GM23338 (cell line): ENCODE data around the gene PBXIP1.
"Not testable (repeated sequence)": the region's sequence is repeated elsewhere in the genome, so short reads cannot be mapped to it uniquely, and the experiment has no call there.

Experiments used
- CTCF ChIP-seq, 2 experiments: fragments of 200-600 bp in 1 of 2; sonication (generic) in 1 of 2; conservative IDR thresholded peaks; 2 replicates each; pipeline versions ENCODE4 v1.5.1 to v1.6.1; 2016 to 2017; ENCODE audit warnings: antibody characterized with exemption in 2 of 2, low read depth in 2 of 2, mild to moderate bottlenecking in 2 of 2, moderate library complexity in 1 of 2
- EZH2 ChIP-seq: fragments of 200-600 bp; sonication (generic); IDR thresholded peaks from one replicate; pipeline ENCODE4 v1.8.0; 2017; ENCODE audit warnings: antibody characterized with exemption, mild to moderate bottlenecking, low read depth; ENCODE audit not compliant: unreplicated experiment
- EZH2phosphoT487 ChIP-seq: fragments of 200-600 bp; sonication (generic); IDR thresholded peaks from one replicate; pipeline ENCODE4 v1.8.1; 2018; ENCODE audit warnings: antibody characterized with exemption; ENCODE audit not compliant: unreplicated experiment
- POLR2AphosphoS5 ChIP-seq: IDR thresholded peaks from 2 replicates; pipeline ENCODE4 v1.6.1; 2016; ENCODE audit warnings: antibody characterized with exemption, low read depth
- REST ChIP-seq: IDR thresholded peaks from one replicate; pipeline ENCODE4 v1.6.1; 2018; ENCODE audit warnings: antibody characterized with exemption; ENCODE audit not compliant: unreplicated experiment

- TF ChIP-seq CTCF (conservative IDR thresholded peaks at IDR 0.05; ENCODE audit: low read depth in 2 of 2), result peak; percentile 68 to 73
- TF ChIP-seq EZH2, POLR2AphosphoS5, EZH2phosphoT487, REST: not testable (repeated sequence)
Measured at GRCh38 chr1:154995301-154995983, 39.5 kb upstream of the PBXIP1 start.
